GM19238 (cell line): ENCODE measurements around the gene CAMSAP2.
"Not testable (repeated sequence)": the region's sequence is repeated elsewhere in the genome, so short reads cannot be mapped to it uniquely, and the experiment has no call there.

Experiments
- DNase-seq: peaks from one replicate; pipeline ENCODE4 v3.0.0; 2011; ENCODE audit warnings: low spot score; ENCODE audit not compliant: insufficient read length

CAMSAP2 gene

DNA sequence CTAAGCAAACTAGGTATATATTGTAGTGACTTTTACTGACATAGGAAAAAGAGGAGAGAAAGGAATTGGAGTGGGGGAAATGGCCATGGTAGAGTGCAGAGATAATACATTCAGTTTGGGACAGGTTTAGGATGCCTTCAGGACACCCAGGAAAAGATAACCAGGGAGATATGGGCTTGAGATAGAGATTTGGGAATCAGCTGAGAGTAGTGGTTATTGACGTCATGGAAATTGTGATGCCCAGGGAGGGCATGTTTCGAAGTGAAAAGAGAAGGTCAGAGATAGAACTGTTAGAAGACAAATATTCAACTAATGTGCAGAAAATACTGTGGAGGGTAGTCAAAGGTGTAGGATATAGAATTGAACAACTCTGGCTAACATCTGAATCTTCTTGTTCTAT, 40.6 kb downstream of the CAMSAP2 start:
- no peak for DNase-seq

DNA sequence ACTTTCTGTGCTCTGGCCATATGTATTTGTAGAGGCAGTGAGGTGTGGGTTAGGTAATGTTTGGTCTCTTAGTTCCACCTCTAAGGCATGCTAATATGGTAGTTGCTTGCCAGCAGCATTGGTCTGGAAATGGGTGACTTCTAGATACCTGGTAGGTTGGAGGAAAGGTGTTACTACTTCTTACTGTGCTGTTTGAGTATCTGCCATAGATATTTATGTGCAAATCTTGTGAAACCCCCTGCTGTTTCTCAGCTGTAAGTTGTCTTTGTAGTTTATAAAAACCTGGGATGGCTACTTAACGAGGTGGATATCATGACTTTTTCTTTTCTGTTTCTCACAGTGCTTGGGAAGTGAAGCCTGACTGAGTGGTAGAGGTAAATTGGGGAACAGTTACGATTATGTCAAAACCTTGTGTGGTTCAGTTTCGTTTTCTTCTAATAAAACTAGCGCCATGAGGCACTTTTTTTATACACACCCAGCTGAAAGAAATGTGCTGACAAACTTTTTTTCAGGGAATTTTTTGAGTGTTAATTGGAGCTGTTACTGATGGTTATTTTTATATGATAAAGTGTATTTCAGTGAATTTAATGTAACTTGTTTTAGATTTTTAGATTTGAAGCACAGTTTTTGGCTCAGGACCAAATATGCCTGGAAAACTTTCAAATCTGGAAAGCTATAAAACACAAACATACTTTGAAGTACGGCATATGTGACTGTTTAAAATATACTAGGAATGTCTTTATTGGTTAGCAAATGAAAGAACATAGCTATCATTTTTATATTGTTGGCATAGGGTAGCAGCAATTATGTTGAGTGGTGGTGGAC, 42.1 kb downstream of the CAMSAP2 start:
- no peak for DNase-seq

DNA sequence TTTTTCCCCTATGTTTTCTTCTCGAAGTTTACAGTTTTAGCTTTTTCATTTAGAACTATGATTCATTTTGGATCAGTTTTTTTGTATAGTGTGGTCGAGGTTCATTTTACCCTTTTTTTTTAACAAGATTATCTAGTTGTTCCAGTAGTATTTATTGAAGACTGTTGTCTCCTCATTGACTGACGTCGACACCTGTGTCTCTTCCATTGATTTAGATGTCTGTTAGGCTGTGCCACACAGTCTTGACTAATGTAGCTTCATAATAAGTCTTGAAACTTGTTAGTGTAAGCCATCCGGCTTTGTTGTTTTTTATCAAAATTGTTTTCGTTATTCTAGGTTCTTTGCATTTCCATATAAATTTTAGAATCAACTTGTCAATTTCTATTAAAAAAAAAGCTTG, 45.2 kb downstream of the CAMSAP2 start:
- no peak for DNase-seq

DNA sequence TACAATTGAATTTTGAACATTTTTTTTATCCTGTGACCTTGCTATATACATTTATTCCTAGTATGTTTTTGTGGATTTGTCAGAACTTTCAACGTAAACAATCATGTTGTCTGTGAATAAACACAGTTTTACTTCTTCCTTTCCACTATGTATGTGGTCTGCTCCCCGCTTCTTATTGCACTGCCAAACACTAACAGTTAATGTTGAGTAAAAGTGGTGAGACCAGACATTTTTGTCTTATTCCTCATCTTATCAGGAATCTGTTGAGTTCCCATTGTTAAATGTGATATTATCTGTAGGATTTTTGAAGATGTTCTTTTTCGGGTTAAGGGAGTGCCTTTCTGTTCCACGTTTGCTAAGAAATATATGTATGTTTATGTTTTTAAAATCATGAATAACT, 45.9 kb downstream of the CAMSAP2 start:
- DNase-seq: no peak

DNA sequence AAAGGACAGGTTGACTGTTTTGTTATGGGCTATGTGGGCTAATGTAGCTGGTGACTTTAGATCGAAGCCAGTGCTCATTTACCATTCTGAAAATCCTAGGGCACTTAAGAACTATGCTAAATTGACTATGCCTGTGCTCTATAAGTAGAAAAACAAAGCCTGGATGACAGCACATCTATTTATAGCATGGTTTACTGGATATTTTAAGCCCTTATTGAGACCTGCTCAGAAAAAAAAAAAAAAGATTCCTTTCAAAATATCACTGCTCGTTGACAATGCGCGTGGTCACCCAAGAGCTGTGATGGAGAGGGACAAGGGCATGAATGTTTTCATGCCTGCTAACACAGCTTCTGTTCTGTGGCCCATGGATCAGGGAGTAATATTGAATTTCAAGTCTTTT, 48.1 kb downstream of the CAMSAP2 start:
- DNase-seq: no peak

DNA sequence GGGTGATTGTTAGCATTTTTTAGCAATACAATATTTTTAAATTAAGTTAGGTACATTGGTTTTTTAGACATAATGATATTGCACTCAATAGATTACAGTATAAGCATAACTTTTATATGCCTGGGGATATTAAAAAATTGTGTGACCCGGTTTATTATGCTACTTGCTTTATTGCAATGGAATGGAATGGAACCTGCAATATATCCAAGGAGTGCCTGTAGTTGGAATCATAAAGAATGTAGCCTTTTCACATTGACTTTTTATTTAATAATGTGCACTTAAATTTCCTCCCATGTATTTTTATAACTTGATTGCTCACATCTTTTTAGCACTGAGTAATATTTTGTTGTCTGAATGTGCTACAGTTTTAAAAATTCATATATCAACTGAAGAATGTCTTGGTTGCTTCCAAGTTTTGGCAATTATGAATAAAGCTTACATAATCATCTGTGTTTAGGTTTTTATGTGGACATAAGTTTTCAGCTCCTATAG, 49.2 kb downstream of the CAMSAP2 start:
- DNase-seq: no peak

DNA sequence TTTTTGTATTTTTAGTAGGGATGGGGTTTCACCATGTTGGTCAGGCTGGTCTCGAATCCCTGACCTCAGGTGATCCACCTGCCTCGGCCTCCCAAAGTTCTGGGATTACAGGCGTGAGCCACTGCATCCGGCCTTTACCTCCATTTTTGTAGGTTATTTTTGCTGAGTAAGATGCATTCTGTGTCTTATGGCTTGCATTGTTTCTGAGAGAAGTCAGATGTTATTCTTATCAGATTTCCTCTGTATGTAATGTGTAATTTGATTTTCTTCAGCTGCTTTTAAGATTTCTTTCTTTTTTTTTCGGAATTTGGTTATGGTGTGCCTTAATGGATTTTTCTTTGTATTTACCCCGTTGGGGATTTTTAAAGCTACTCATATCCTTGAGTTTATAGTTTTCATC, 52.3 kb downstream of the CAMSAP2 start:
- not testable (repeated sequence) for DNase-seq

DNA sequence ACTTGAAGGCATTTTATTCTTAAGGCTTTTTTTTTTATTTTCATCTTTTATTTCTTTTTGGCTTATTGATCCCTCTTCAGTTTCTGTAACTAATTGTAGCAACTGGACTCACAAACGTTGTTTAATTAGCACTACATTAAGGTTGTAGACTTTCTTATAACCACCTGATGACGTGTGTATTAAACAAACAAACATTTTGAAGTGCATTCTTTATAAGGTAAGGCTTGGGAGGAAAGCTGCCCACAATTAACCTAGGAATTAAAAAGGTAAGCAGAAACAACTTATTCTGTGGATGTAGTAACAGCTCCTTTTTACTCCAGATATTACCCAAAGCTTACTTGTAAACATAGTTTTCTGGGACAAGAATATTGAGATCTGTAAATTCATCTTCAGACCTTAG, 55.0 kb downstream of the CAMSAP2 start:
- DNase-seq: no peak

DNA sequence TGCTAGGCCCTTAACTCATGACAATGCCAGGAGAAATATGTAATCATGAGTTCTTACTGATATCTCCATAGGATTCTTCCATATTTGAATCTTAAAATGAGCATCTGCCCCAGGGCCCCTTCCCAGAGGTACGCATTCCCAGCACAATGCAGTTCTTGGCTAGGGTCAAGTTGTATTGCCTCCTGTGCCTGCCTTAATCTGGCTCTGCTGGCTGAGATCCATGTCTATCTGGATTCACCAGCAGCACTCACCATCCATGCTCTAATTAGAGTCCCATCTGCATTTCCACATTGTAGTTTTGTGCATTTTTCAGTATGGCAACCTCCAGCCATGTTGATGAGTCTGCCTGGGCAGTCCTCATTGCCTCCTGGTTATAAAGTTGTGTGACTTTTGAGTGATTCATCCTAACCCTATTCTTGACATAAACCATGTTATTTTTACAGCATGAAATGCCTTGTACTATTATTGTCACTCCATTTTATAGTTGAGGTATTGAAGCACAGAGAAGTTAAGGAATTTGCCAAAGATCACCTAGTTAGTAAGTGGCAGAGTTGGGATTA, 55.9 kb downstream of the CAMSAP2 start:
- DNase-seq: no peak

DNA sequence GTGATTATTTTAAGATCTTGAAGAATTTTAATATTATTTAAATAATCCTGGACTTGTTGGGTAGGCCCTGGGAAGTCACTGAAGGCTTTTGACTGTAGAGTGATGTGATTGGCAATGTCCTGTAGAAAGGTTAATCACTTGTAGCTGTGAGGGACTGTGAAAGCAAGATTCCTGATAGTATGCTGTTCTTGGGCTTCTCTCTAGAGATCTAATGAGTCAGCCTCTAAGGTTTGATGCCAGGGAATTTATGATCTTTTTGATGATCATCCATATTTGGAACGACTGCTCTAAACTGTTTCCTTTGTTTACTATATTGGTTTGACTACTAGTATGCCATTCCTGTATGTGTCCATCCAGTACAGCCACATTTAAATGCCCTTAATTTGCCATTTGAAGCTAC, 56.5 kb downstream of the CAMSAP2 start:
- DNase-seq: no peak

DNA sequence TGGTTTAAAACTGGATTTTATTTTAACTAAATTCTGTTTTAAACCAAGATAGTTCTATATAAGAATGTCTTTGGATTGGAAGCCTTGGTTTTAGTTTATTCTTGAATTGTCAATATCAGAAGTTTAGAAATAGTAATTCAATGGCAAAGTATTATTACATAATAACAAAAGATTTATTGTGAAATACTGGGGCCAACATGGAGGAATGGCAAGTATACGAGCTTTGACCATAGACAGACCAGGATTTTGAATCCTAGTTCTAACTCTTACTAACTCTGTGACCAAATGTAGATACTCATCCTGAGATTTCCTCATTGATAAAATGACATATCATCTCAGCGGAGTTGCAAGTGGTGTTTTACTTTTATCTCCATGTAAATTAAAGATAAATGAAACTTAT, 63.3 kb downstream of the CAMSAP2 start:
- no peak for DNase-seq

DNA sequence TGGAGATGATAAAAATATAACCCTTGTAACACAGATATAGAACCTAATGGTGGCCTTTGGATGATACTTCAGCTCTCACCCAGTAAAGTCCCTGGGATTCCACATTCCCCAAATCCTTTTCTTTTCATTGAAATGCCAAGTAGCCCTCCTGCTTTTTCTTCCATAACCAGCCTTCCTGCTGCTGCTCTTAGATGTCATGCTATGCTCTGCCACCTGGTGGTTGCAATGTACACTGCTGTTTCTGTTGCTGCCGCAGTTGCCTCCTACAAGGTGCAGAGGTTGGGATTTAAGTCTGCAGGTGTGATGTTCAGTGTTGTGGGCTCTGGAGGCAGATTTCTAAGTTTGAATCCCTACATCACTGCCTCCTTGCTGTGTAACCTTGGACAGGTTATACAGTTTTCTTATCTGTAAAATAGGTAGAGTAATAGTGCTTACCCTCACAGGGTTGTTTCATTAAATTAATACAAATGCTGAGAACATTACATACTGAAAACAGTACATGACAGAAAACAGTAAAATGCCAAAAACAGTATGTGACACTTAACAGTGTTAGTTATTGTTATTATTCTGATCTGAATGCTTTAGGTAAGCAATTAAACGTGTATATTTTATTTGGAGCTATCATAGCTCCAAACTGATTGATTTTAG, 64.3 kb downstream of the CAMSAP2 start:
- DNase-seq: peak; percentile 33

DNA sequence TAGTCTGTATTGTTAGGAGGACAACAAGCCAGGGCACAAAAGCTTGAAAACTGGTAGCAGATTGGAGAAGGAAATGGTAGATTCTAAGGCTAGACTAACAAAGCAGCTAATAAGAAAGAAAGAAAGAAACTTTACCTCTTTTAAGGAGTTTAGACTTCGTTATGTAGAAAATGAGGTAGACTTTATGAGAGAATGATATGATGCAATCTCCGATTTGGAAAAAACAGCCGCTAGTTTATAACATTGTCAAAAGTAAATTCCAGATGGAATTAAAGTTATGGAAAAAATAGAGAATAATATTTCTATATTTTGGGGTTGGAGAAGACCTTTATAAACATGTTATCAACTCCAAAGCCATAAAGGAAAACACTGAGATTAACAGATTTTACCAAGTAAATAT, 67.0 kb downstream of the CAMSAP2 start:
- no peak for DNase-seq

DNA sequence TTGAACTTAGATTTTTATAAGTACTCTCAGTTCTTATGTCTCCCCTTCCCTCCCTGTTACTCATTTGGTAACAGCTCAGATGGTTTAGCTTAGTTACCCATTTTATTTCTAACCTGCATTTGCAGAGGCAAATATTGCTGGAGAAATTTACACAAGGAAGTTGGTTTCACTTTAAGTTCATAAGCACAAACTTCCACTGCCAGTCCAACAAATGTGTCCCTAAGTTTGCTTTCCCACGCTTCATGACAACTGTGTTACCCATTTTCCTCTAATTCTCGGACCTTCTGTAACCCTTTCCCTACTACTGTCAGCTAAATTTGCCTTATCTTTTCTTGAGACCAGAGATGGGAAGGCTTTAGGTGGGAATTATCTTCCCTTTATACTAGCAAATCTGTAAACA, 70.2 kb downstream of the CAMSAP2 start:
- DNase-seq: no peak

DNA sequence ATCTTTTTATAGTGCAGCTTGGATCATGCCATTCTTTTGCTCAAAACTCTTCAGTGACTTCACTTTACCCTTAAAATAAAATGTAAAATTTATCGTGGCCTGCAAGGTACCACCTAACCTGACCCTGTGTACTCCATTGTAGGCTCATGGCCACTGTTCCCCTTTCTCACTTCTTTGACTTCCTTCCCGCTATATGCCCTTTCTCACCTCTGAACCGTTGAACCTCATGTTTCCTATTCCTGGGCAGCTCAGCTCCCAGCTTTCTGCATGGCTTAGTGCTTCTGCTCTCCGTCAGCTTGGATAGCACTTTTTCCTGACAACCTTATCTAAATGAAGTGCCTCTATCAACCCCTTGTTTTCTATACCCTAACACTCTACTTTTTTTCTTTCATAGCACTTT, 73.0 kb downstream of the CAMSAP2 start:
- no peak for DNase-seq

DNA sequence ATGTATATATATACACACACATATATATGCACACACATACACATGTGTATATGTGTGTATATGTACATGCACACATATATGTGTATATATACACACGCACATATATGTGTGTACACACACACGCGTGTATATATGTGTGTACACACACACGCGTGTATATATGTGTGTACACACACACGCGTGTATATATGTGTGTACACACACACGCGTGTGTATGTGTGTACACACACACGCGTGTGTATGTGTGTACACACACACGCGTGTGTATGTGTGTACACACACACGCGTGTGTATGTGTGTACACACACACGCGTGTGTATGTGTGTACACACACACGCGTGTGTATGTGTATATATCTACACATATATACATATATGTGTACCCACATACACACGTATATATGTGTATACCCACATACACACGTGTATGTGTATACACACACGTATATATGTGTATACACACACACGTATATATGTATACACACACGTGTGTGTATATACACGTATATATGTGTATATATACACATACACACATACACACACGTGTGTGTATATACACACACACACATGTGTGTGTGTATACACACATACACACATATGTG, 78.0 kb downstream of the CAMSAP2 start:
- not testable (repeated sequence) for DNase-seq

DNA sequence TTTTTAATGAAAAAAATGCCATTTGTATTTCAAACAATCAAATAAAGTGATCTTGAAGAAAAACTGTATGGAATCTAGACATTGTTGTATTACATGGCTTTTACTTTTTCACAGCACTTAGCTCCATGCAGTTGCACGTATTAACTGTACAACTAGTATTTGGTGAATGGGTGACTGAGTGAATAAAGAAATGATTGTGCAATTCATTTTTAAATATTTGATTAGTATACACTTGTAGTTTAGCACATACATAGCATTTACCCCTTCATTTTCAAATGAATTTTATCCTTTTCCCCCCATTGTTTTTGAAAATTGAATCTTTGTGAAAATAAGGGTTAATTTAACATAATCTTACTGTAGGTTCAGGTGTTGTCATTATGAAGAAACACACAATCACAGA, 79.6 kb downstream of the CAMSAP2 start:
- no peak for DNase-seq

DNA sequence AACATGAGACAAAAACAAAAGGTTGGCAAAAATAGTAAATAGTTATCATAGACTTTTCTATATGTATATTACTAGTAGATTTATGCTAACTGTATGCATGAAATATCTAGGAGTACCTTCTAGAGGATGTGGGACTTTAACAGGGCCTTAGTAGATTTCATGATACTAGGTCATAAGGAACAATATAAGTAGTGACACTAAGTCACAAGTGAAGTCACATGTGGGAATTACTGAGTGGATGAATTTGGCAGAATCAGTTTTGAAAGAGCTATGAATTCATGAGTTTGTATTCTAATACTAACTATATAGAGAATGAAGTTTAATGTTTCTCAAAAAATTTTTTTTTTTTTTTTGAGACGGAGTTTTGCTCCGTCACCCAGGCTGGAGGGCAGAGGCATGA, 81.0 kb downstream of the CAMSAP2 start:
- DNase-seq: no peak

DNA sequence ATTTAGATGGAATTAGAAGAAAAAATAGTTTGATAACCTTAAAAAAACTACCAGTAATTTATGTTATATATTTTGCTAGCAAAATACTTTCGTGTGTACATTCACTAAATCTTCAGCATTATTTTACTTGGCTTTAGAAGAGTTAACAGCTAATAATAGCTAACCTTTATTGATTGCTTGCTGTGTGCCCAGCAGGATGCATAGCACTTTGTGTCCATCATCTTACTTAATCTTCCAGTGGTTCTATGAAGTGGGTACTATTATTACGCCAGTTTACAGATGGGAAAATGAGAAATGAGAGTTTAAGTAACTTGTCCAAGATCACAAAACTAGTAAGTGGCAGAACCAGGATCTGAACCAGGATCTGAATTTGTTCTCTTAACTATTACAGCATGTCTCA, 92.4 kb downstream of the CAMSAP2 start:
- no peak for DNase-seq

DNA sequence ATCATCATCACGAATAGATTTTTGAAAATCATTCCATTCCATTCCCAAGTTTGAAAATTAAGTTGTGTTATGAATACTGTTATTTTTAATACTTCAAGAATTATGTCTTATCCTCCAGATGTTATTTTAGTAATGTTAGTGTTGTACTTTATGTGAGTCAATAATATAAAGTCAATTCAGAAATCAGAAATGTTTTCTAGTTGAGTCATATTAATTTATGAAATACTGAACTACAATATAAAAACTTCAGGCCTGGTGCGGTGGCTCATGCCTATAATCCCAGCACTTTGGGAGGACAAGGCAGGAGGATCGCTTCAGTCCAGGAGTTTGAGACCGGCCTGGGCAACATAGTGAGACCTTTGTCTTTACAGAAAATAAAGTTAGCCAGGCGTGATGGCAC, 95.7 kb downstream of the CAMSAP2 start:
- DNase-seq: no peak

DNA sequence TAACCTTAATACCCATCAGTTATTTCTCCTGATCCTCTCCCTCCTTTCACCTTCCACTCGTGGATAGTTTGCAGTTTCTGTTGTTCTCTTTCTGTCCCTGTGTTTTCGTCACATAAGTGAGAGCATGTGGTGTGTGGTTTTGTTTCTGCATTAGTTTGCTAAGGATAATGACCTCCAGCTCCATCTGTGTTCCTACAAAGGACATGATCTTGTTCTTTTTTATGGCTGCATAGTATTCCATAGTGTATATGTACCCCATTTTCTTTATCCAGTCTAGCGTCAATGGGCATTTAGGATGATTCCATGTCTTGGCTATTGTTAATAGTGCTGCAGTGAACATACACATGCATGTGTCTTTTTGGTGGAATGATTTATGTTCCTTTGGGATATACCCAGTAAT, 97.5 kb downstream of the CAMSAP2 start:
- no peak for DNase-seq

DNA sequence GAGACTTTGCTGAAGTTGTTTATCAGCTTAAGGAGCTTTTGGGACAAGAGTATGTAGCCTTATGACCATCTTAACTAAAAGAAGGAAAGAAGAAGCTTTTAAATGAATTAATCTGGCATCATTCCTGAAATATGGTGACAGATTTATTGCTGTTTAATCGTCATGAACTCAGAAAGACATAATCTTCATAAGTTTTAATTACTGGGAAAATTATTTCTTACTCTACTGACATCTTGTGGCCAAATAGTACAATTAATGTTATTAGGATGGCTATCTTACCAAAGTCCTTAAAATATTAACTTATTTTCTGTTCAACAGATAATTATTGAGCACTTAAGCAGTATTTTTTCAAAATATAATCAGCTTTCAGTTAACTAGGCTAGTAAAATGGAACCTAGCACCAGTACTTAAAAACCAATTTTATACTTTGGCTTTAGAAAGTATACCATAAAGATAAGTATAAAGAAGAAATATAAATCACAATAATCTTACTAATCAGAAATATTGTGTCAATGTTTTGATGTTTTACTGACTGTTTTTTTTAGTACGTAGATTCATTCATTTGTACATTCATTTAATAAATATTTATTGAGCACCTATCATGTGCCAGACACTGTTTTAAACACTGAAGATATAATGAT, 99.4 kb downstream of the CAMSAP2 start:
- no peak for DNase-seq
